Mammary epithelial cell (primary cell): Measurements from ENCODE around the gene HMX3.

ENCODE experiments used
- EZH2 ChIP-seq: IDR thresholded peaks from 2 replicates; pipeline ENCODE4 v1.6.1; 2012; ENCODE audit warnings: low read length, inconsistent platforms, borderline replicate concordance
- TF ChIP-seq, protein P1 (sequence below), 2 donors: IDR thresholded peaks in 1 of 2; conservative IDR thresholded peaks in 1 of 2; 2 replicates each; pipeline ENCODE4 v1.5.1; 2011 to 2012; ENCODE audit warnings: inconsistent platforms in 2 of 2, low read length in 2 of 2, mild to moderate bottlenecking in 2 of 2, control low read depth in 1 of 2, low read depth in 1 of 2; ENCODE audit not compliant: insufficient read depth in 1 of 2; ENCODE audit errors: extremely low read depth in 1 of 2

DNA sequence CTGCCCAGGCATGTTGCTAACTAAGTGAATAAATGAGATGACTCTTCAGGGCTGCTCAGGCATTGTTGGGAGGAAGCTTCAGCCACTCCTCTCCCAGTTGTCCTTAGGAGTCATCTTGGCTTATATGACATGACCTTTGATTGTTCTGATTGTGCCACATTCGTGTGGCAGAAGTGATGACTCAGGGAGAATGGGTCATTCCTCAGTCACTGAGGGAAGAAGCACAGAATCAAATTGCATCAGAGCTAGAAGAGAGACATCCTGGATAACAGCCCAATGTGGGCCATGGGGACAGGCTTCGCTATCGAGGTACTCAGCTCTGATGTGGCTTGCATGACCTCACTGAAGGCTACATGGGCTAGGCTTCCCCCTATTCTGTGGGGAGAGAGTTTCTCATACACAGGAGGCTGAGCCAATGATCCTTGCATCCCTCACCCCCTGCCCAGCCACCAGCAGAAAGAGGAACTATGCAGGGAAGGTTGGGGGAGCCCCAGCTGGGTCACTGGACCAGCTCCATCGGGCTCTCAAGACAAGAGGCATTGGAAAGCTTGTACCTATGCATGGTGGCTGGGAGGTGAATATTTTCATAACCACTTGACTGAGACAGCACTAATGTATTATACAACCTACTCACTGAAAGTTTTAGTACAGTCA is 6.0 kb upstream of the HMX3 start:
- TF ChIP-seq, protein P1, sequence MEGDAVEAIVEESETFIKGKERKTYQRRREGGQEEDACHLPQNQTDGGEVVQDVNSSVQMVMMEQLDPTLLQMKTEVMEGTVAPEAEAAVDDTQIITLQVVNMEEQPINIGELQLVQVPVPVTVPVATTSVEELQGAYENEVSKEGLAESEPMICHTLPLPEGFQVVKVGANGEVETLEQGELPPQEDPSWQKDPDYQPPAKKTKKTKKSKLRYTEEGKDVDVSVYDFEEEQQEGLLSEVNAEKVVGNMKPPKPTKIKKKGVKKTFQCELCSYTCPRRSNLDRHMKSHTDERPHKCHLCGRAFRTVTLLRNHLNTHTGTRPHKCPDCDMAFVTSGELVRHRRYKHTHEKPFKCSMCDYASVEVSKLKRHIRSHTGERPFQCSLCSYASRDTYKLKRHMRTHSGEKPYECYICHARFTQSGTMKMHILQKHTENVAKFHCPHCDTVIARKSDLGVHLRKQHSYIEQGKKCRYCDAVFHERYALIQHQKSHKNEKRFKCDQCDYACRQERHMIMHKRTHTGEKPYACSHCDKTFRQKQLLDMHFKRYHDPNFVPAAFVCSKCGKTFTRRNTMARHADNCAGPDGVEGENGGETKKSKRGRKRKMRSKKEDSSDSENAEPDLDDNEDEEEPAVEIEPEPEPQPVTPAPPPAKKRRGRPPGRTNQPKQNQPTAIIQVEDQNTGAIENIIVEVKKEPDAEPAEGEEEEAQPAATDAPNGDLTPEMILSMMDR (conservative IDR thresholded peaks at IDR 0.05 in 1 of 2, IDR thresholded peaks at IDR 0.05 in 1 of 2; ENCODE audit: extremely low read depth in 1 of 2, insufficient read depth in 1 of 2, low read depth in 1 of 2, low read length in 2 of 2): no peak
- TF ChIP-seq EZH2: no peak
